ENCODE measurements around the gene MAGI2. TPM values are rescaled to one million over a fixed set of nuclear protein-coding genes. Genes with fewer than 3 reads are reported as not detected.

MAGI2 gene
- total RNA-seq, 2 experiments from 2014 or later, result 0.03 to 0.17 TPM

DNA sequence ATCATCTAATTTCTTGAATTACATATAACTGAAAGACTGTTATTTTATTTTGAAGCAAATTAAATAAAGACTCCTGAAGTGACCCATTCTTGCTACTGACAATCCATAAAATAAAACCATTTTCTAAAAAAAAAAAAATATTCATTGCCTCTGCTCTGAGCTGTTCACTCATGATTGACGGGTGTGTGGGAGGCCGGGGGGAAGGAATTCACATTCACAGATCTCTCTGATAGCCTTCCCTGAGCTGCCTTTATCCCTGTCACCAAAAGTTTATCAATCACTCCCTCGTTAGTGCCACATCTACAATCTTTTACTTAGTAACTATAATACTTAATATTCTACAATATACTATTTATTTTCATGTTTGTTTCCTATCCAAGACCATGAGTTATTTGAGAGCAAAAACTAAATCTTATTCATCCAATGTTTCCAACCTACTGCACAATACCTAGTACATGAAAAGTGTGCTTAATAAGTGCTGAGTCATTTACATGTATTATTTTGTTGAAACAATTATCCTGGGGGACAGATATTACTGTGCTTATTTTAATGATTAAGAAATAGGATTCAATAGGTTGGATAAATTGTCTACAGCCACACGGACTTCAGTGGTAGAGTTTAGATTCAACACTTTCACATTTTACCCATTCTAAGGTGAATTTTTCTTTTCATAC lies 1036.2 kb downstream of the MAGI2 start:
- Histone ChIP-seq H3K27ac (ENCODE audit: low read depth, low read length, poor library complexity, severe bottlenecking) (no peak overlapping the region), H4K20me1 (ENCODE audit: insufficient read depth, low read length) (no peaks in the 10 kb centered on the region), H2AFZ (ENCODE audit: low read length) (no peak overlapping the region), H3K9me2 (ENCODE audit: insufficient read depth, low read length) (no peaks in the 10 kb centered on the region), H3K36me3 (ENCODE audit: insufficient read depth, low read length) (no peaks in the 10 kb centered on the region), H3K79me2 (ENCODE audit: insufficient read depth, low read depth, low read length) (no peaks in the 10 kb centered on the region), H3K4me2 (ENCODE audit: low read length) (no peak overlapping the region), H3K4me3 (ENCODE audit: low read depth, low read length, poor library complexity, severe bottlenecking) (no peak overlapping the region), H3K4me1 (ENCODE audit: insufficient read depth, low read length, poor library complexity, severe bottlenecking) (no peaks in the 10 kb centered on the region), H3K9me3 (ENCODE audit: low read length) (no peaks in the 10 kb centered on the region)
- POLR2A ChIA-PET, result interaction anchor here (0.6 to 1.0 kb wide), 3 partner anchors 18 to 1003 kb away, joined by 3 read pairs; no protein-coding TSS in a partner anchor
- no TSS peak for BruUV-seq (replicated peaks)
- no peak for TF ChIP-seq EZH2phosphoT487 (IDR thresholded peaks at IDR 0.05; ENCODE audit: borderline replicate concordance, low read depth, low read length)
- TF ChIP-seq, protein P1, sequence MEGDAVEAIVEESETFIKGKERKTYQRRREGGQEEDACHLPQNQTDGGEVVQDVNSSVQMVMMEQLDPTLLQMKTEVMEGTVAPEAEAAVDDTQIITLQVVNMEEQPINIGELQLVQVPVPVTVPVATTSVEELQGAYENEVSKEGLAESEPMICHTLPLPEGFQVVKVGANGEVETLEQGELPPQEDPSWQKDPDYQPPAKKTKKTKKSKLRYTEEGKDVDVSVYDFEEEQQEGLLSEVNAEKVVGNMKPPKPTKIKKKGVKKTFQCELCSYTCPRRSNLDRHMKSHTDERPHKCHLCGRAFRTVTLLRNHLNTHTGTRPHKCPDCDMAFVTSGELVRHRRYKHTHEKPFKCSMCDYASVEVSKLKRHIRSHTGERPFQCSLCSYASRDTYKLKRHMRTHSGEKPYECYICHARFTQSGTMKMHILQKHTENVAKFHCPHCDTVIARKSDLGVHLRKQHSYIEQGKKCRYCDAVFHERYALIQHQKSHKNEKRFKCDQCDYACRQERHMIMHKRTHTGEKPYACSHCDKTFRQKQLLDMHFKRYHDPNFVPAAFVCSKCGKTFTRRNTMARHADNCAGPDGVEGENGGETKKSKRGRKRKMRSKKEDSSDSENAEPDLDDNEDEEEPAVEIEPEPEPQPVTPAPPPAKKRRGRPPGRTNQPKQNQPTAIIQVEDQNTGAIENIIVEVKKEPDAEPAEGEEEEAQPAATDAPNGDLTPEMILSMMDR (conservative IDR thresholded peaks at IDR 0.05; ENCODE audit: low read length), result no peak
- CTCF ChIA-PET (ENCODE audit: unreplicated experiment), result no interaction called here
- intact Hi-C loops (cut with micrococcal nuclease; ENCODE audit: unreplicated experiment), result no loop called here
- DNase-seq (ENCODE audit: low spot score), result no peak

- TF ChIP-seq, protein P1 (conservative IDR thresholded peaks at IDR 0.05; ENCODE audit: low read length), result no peak
- no peak for TF ChIP-seq EZH2phosphoT487 (IDR thresholded peaks at IDR 0.05; ENCODE audit: borderline replicate concordance, low read depth, low read length)
- BruUV-seq (replicated peaks), result no TSS peak
- H3K36me3 ChIP-seq (ENCODE audit: insufficient read depth, low read length), result no peaks in the 10 kb centered on the region
Observed at GRCh38 chr7:78413568-78413967, 1039.9 kb downstream of the MAGI2 start.

GRCh38 chr7:78412216-78412858 lies 1041.1 kb downstream of the MAGI2 start:
- intact Hi-C loops (cut with micrococcal nuclease; ENCODE audit: unreplicated experiment), result no loop called here
- no peak overlapping the region for H2AFZ ChIP-seq (ENCODE audit: low read length)
- no peaks in the 10 kb centered on the region for H4K20me1 ChIP-seq (ENCODE audit: insufficient read depth, low read length)
- H3K9me3 ChIP-seq (ENCODE audit: low read length), result no peaks in the 10 kb centered on the region
- no peaks in the 10 kb centered on the region for H3K4me1 ChIP-seq (ENCODE audit: insufficient read depth, low read length, poor library complexity, severe bottlenecking)
- no peak for DNase-seq (ENCODE audit: low spot score)
- H3K27ac ChIP-seq (ENCODE audit: low read depth, low read length, poor library complexity, severe bottlenecking), result no peak overlapping the region
- no peaks in the 10 kb centered on the region for H3K79me2 ChIP-seq (ENCODE audit: insufficient read depth, low read depth, low read length)
- no peak overlapping the region for H3K4me2 ChIP-seq (ENCODE audit: low read length)
- no peak for TF ChIP-seq EZH2phosphoT487 (IDR thresholded peaks at IDR 0.05; ENCODE audit: borderline replicate concordance, low read depth, low read length)
- H3K9me2 ChIP-seq (ENCODE audit: insufficient read depth, low read length), result no peaks in the 10 kb centered on the region
- H3K36me3 ChIP-seq (ENCODE audit: insufficient read depth, low read length), result no peaks in the 10 kb centered on the region
- ChIA-PET POLR2A (no interaction called here), CTCF (ENCODE audit: unreplicated experiment) (no interaction called here)
- H3K4me3 ChIP-seq (ENCODE audit: low read depth, low read length, poor library complexity, severe bottlenecking), result no peak overlapping the region
- BruUV-seq (replicated peaks), result no TSS peak

More at GRCh38 chr7:78413568-78413967, 1039.9 kb downstream of the MAGI2 start:
- Histone ChIP-seq H4K20me1 (ENCODE audit: insufficient read depth, low read length) (no peaks in the 10 kb centered on the region), H3K9me3 (ENCODE audit: low read length) (no peaks in the 10 kb centered on the region), H3K4me1 (ENCODE audit: insufficient read depth, low read length, poor library complexity, severe bottlenecking) (no peaks in the 10 kb centered on the region), H3K27ac (ENCODE audit: low read depth, low read length, poor library complexity, severe bottlenecking) (no peak overlapping the region), H3K79me2 (ENCODE audit: insufficient read depth, low read depth, low read length) (no peaks in the 10 kb centered on the region), H2AFZ (ENCODE audit: low read length) (no peak overlapping the region), H3K9me2 (ENCODE audit: insufficient read depth, low read length) (no peaks in the 10 kb centered on the region), H3K4me2 (ENCODE audit: low read length) (no peak overlapping the region), H3K4me3 (ENCODE audit: low read depth, low read length, poor library complexity, severe bottlenecking) (no peak overlapping the region)
- ChIA-PET CTCF (ENCODE audit: unreplicated experiment) (no interaction called here), POLR2A (interaction anchor here (0.6 kb wide), 1 partner anchor 32 kb away, joined by 3 read pairs; no protein-coding TSS in a partner anchor)
- intact Hi-C loops (cut with micrococcal nuclease; ENCODE audit: unreplicated experiment), result no loop called here
- no peak for DNase-seq (ENCODE audit: low spot score)
